ENCODE results near the gene HGFAC.
"Not testable (repeated sequence)": the region's sequence is repeated elsewhere in the genome, so short reads cannot be mapped to it uniquely, and the experiment has no call there.

Gene HGFAC

GRCh38 chr4:3442959-3443749 is 1.4 kb downstream of the HGFAC start:
- DNase-seq (ENCODE audit: low read depth in 2 of 2), result peak; percentile 35 to 56

- DNase-seq (ENCODE audit: low read depth in 2 of 2), result no peak
Measured at GRCh38 chr4:3443750-3444309, 2.1 kb downstream of the HGFAC start.

- DNase-seq (ENCODE audit: low read depth in 2 of 2), result no peak
Measured at GRCh38 chr4:3444351-3445110, 2.8 kb downstream of the HGFAC start.

- DNase-seq (ENCODE audit: low read depth in 2 of 2), result no peak
Measured at GRCh38 chr4:3445111-3445820, 3.5 kb downstream of the HGFAC start.

- no peak for DNase-seq (ENCODE audit: low read depth in 2 of 2)
Measured at GRCh38 chr4:3445829-3446545, 4.2 kb downstream of the HGFAC start.

GRCh38 chr4:3446631-3447320 is 5.0 kb downstream of the HGFAC start:
- DNase-seq (ENCODE audit: low read depth in 2 of 2), result no peak

- DNase-seq (ENCODE audit: low read depth in 2 of 2), result no peak
Measured at GRCh38 chr4:3447431-3448395, 5.9 kb downstream of the HGFAC start.

GRCh38 chr4:3449047-3449573 is 7.3 kb downstream of the HGFAC start:
- no peak for DNase-seq (ENCODE audit: low read depth in 2 of 2)

GRCh38 chr4:3449574-3450534 is 8.1 kb downstream of the HGFAC start:
- no peak for DNase-seq (ENCODE audit: low read depth in 2 of 2)

GRCh38 chr4:3450643-3451042 is 8.9 kb downstream of the HGFAC start:
- no peak for DNase-seq (ENCODE audit: low read depth in 2 of 2)

- no peak for DNase-seq (ENCODE audit: low read depth in 2 of 2)
Measured at GRCh38 chr4:3451956-3452355, 10.2 kb downstream of the HGFAC start.

- DNase-seq (ENCODE audit: low read depth in 2 of 2), result no peak
Measured at GRCh38 chr4:3452376-3452775, 10.6 kb downstream of the HGFAC start.

GRCh38 chr4:3455596-3455995 is 13.8 kb downstream of the HGFAC start:
- DNase-seq (ENCODE audit: low read depth in 2 of 2), result not testable (repeated sequence)

GRCh38 chr4:3458371-3458770 is 16.6 kb downstream of the HGFAC start:
- DNase-seq (ENCODE audit: low read depth in 2 of 2), result no peak

- not testable (repeated sequence) for DNase-seq (ENCODE audit: low read depth in 2 of 2)
Measured at GRCh38 chr4:3459156-3459555, 17.4 kb downstream of the HGFAC start.

GRCh38 chr4:3460926-3461325 is 19.2 kb downstream of the HGFAC start:
- DNase-seq (ENCODE audit: low read depth in 2 of 2), result no peak

- DNase-seq (ENCODE audit: low read depth in 2 of 2), result no peak
Measured at GRCh38 chr4:3461515-3462291, 19.9 kb downstream of the HGFAC start.

Measured in stimulated activated CD4-positive, alpha-beta T cell treated with anti-CD3 and anti-CD28 coated beads, Interleukin-12 subunit alpha, Interleukin-12 subunit beta, amount 100 ng/mL, for 24 hours (primary cell).